K562 (cell line): ENCODE data around the gene MYO16. TPM values are rescaled to one million over a fixed set of nuclear protein-coding genes. Genes with fewer than 3 reads are reported as not detected.

Experiments
- ATAC-seq: fragments of 200-7000 bp; cut with Tn5 transposase; 3 replicates; pipeline ENCODE4 v1.9.1; 2020; ENCODE audit warnings: moderate library complexity
- BruUV-seq: library from RNA; stranded (reverse); fragments of 400-500 nt; replicated peaks from 2 replicates; lab custom pipeline; 2021; lab: Mats Ljungman, UMichigan
- CTCF ChIA-PET: fragments of 300-600 bp; formaldehyde crosslinking; extraction: SDS; loops from one replicate; lab custom pipeline; 2021; ENCODE audit warnings: low intra/inter-chr PET ratio; lab: Yijun Ruan, JAX
- POLR2A ChIA-PET: fragments of 300-600, 350-650 bp; sonication (Branson Sonifier 250); formaldehyde crosslinking; extraction: SDS; loops from one replicate; lab custom pipeline; 2021; ENCODE audit warnings: antibody characterized with exemption, inconsistent platforms; lab: Yijun Ruan, JAX
- DNase-seq, 4 experiments: peaks; one replicate each; pipeline versions ENCODE4 v3.0.0 to v3.0.0-alpha.2; 2011 to 2018; ENCODE audit warnings: low spot score in 3 of 4, mixed read lengths in 3 of 4; ENCODE audit errors: extremely low read depth in 1 of 4
- FAIRE-seq: peaks from 2 replicates; lab custom pipeline; 2011; peaks lifted over from hg19 to GRCh38; lab: Jason Lieb, UNC
- H2AFZ ChIP-seq: 2 replicates; pipeline ENCODE4 v1.6.0; 2011; ENCODE audit warnings: low read depth, low read length, control low read depth, inconsistent platforms
- H3K27ac ChIP-seq: fragments of 200-600 bp; 3 replicates; pipeline ENCODE4 v1.8.0; 2011; ENCODE audit warnings: low read depth, mild to moderate bottlenecking, control low read depth, inconsistent platforms, low read length, moderate library complexity, mixed read lengths; ENCODE audit errors: extremely low read depth
- H3K27me3 ChIP-seq, 2 experiments: fragments of 300-600 bp in 1 of 2; 2 replicates in 1 of 2; 3 replicates in 1 of 2; pipeline versions ENCODE4 v1.6.0 to v1.8.0; 2011; ENCODE audit warnings: inconsistent platforms in 2 of 2, low read length in 2 of 2, mild to moderate bottlenecking in 1 of 2, mixed read lengths in 1 of 2, moderate library complexity in 1 of 2; ENCODE audit not compliant: control insufficient read depth in 2 of 2, insufficient read depth in 2 of 2
- H3K36me3 ChIP-seq: fragments of 300-600 bp; 3 replicates; pipeline ENCODE4 v1.8.0; 2011; ENCODE audit warnings: mild to moderate bottlenecking, low read length, inconsistent platforms; ENCODE audit not compliant: control insufficient read depth, insufficient read depth
- H3K4me1 ChIP-seq, 2 experiments: fragments of 200-600 bp in 1 of 2; replicated peaks in 1 of 2; 2 replicates in 1 of 2; 3 replicates in 1 of 2; pipeline versions ENCODE4 v1.5.1 to v1.8.0; 2011; ENCODE audit warnings: inconsistent platforms in 2 of 2, low read length in 2 of 2, mild to moderate bottlenecking in 1 of 2, mixed read lengths in 1 of 2, moderate library complexity in 1 of 2; ENCODE audit not compliant: control insufficient read depth in 2 of 2, insufficient read depth in 2 of 2
- H3K4me2 ChIP-seq: 2 replicates; pipeline ENCODE4 v1.6.1; 2011; ENCODE audit warnings: low read length, control low read depth, inconsistent platforms, mixed read lengths; ENCODE audit not compliant: insufficient read depth
- H3K4me3 ChIP-seq: fragments of 200-600 bp; sonication (generic), shearing (Covaris generic); 2 replicates; pipeline ENCODE4 v1.5.1; 2016; ENCODE audit warnings: control low read depth, inconsistent platforms
- H3K79me2 ChIP-seq: fragments of 200-600 bp; 3 replicates; pipeline ENCODE4 v1.8.0; 2011; ENCODE audit warnings: low read length, inconsistent platforms; ENCODE audit not compliant: control insufficient read depth, insufficient read depth
- H3K9ac ChIP-seq, 2 experiments: 2 replicates each; pipeline versions ENCODE4 v1.6.0 to v1.6.1; 2011; ENCODE audit warnings: low read depth in 2 of 2, low read length in 2 of 2, control low read depth in 1 of 2, inconsistent platforms in 1 of 2, mild to moderate bottlenecking in 1 of 2, mixed read lengths in 1 of 2; ENCODE audit not compliant: insufficient read depth in 1 of 2
- H3K9me1 ChIP-seq: one replicate; pipeline ENCODE4 v1.6.0; 2011; ENCODE audit warnings: inconsistent platforms, mild to moderate bottlenecking, low read length, moderate library complexity; ENCODE audit not compliant: control insufficient read depth, insufficient read depth
- H3K9me3 ChIP-seq: replicated peaks from 2 replicates; pipeline ENCODE4 v1.5.1; 2011; ENCODE audit warnings: low read depth, low read length, inconsistent platforms; ENCODE audit not compliant: control insufficient read depth, insufficient read depth
- H4K20me1 ChIP-seq: replicated peaks from 2 replicates; pipeline ENCODE4 v1.6.1; 2011; ENCODE audit warnings: low read length, inconsistent platforms, mixed read lengths; ENCODE audit not compliant: control insufficient read depth, insufficient read depth
- FOXJ2 ChIP-seq: fragments of 200-800 bp; sonication (Bioruptor generic); IDR thresholded peaks from 2 replicates; pipeline ENCODE4 v1.6.1; 2016; ENCODE audit warnings: missing genetic modification characterization, missing compliant biosample characterization
- GTF2F1 ChIP-seq: IDR thresholded peaks from 2 replicates; pipeline ENCODE4 v1.6.1; 2011; ENCODE audit warnings: low read depth, low read length, improper control_type of control experiment
- NR0B1 ChIP-seq: fragments of 450-650 bp; IDR thresholded peaks from one replicate; pipeline ENCODE4 v1.6.1; 2018; ENCODE audit warnings: mild to moderate bottlenecking, moderate library complexity; ENCODE audit not compliant: partially characterized antibody
- PATZ1 ChIP-seq: fragments of 250-450 bp; sonication (Bioruptor Pico); IDR thresholded peaks from 2 replicates; pipeline ENCODE4 v1.5.0; 2020; ENCODE audit warnings: mild to moderate bottlenecking, borderline replicate concordance
- XRCC3 ChIP-seq: fragments of 450-650 bp; IDR thresholded peaks from 2 replicates; pipeline ENCODE4 v1.6.1; 2017; ENCODE audit warnings: mild to moderate bottlenecking, moderate library complexity
- ZNF384 ChIP-seq: IDR thresholded peaks from 2 replicates; pipeline ENCODE4 v1.6.1; 2012; ENCODE audit warnings: low read depth, low read length, improper control_type of control experiment
- WGBS: fragments of 100-300 bp; shearing (Covaris generic); methylation state at CpG from one replicate; pipeline ENCODE4 v1.1.6; 2016; ENCODE audit warnings: low coverage, mixed read lengths; ENCODE audit not compliant: insufficient coverage; ENCODE audit errors: missing lambda C conversion rate; 5-methylcytosine and 5-hydroxymethylcytosine counted together
- in situ Hi-C: fragments of 300-500 bp; cut with MboI; formaldehyde crosslinking; loops from 4 replicates; pipeline ENCODE4 v1.15.0; 2018; ENCODE audit warnings: inconsistent platforms, mixed read lengths
- intact Hi-C: fragments of 100-400 bp; cut with micrococcal nuclease; formaldehyde crosslinking; loops from 2 replicates; pipeline ENCODE4 v1.14.2; 2022
- polyA plus RNA-seq, 8 experiments: library from polyadenylated mRNA; depleted of rRNA in 4 of 8; stranded (reverse) in 5 of 8; unstranded in 3 of 8; fragments of >200 nt; fragmentation: Nextera tagmentation in 2 of 8; fragmentation: Illumina TruSeq in 1 of 8; extraction: Ambion mirVana in 2 of 8; extraction: Trizol in 1 of 8; gene quantifications; 2 replicates each; pipeline versions ENCODE4 v1.2.1 to v1.2.3, GENCODE V29; 2011 to 2014; ENCODE audit warnings: inconsistent platforms in 1 of 8, missing spikeins in 1 of 8
- total RNA-seq, 7 experiments: library from RNA; depleted of rRNA in 6 of 7; stranded (reverse); fragments of >200 nt in 6 of 7; fragmentation: Illumina TruSeq in 2 of 7; extraction: Trizol in 2 of 7; gene quantifications; 2 replicates each; pipeline versions ENCODE4 v1.2.1 to v1.2.3, GENCODE V29; 2011 to 2021; ENCODE audit warnings: low replicate concordance in 1 of 7
- TF ChIP-seq, protein P1 (sequence below), 2 experiments: fragments of 450-650 bp in 1 of 2; IDR thresholded peaks; 2 replicates each; pipeline ENCODE4 v1.6.1; 2011 to 2017; ENCODE audit warnings: low read depth in 2 of 2, antibody characterized with exemption in 1 of 2, borderline replicate concordance in 1 of 2, low read length in 1 of 2, mild to moderate bottlenecking in 1 of 2, mixed read lengths in 1 of 2; ENCODE audit not compliant: control insufficient read depth in 1 of 2
- TF ChIP-seq, protein P2 (sequence below): sonication (generic); formaldehyde crosslinking; IDR thresholded peaks from 2 replicates; pipeline ENCODE4 v1.8.0; 2022; ENCODE audit warnings: mild to moderate bottlenecking, missing genetic modification reagents
- TF ChIP-seq, protein P3 (sequence below), 2 experiments: IDR thresholded peaks; 2 replicates each; pipeline ENCODE4 v1.6.1; 2011; ENCODE audit warnings: borderline replicate concordance in 1 of 2, control low read depth in 1 of 2, low read depth in 1 of 2, low read length in 1 of 2, mild to moderate bottlenecking in 1 of 2, mixed read lengths in 1 of 2, moderate library complexity in 1 of 2; ENCODE audit not compliant: insufficient read depth in 1 of 2, insufficient read length in 1 of 2, poor library complexity in 1 of 2, severe bottlenecking in 1 of 2; ENCODE audit errors: extremely low read depth in 1 of 2

The MYO16 gene
- total and polyA plus RNA-seq, 9 of the 15 experiments (the other 6 are each of a cell fraction or from before 2014, with no cell fraction given), result 4.3 to 45.7 (median 12.1) TPM

GRCh38 chr13:109152941-109153340, 523.5 kb downstream of the MYO16 start:
- ChIA-PET POLR2A (no interaction called here), CTCF (no interaction called here)
- Histone ChIP-seq H3K27ac (no peak overlapping the region), H3K27me3 (no peaks in the 10 kb centered on the region), H4K20me1 (no peaks in the 10 kb centered on the region), H3K9ac (no peak overlapping the region), H3K9me1 (no peaks in the 10 kb centered on the region), H3K4me3 (no peak overlapping the region), H3K36me3 (no peaks in the 10 kb centered on the region), H3K4me2 (no peak overlapping the region), H3K9me3 (no peaks in the 10 kb centered on the region), H3K79me2 (no peaks in the 10 kb centered on the region), H2AFZ (no peak overlapping the region), H3K4me1 (no peaks in the 10 kb centered on the region)
- TF ChIP-seq, protein P1, sequence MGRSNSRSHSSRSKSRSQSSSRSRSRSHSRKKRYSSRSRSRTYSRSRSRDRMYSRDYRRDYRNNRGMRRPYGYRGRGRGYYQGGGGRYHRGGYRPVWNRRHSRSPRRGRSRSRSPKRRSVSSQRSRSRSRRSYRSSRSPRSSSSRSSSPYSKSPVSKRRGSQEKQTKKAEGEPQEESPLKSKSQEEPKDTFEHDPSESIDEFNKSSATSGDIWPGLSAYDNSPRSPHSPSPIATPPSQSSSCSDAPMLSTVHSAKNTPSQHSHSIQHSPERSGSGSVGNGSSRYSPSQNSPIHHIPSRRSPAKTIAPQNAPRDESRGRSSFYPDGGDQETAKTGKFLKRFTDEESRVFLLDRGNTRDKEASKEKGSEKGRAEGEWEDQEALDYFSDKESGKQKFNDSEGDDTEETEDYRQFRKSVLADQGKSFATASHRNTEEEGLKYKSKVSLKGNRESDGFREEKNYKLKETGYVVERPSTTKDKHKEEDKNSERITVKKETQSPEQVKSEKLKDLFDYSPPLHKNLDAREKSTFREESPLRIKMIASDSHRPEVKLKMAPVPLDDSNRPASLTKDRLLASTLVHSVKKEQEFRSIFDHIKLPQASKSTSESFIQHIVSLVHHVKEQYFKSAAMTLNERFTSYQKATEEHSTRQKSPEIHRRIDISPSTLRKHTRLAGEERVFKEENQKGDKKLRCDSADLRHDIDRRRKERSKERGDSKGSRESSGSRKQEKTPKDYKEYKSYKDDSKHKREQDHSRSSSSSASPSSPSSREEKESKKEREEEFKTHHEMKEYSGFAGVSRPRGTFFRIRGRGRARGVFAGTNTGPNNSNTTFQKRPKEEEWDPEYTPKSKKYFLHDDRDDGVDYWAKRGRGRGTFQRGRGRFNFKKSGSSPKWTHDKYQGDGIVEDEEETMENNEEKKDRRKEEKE (IDR thresholded peaks at IDR 0.05; ENCODE audit: borderline replicate concordance in 1 of 2, control insufficient read depth in 1 of 2, low read depth in 2 of 2, low read length in 1 of 2), result no peak
- no peak for TF ChIP-seq GTF2F1
- no peak for TF ChIP-seq PATZ1 (CRISPR knock-in tag)
- TF ChIP-seq, protein P2, sequence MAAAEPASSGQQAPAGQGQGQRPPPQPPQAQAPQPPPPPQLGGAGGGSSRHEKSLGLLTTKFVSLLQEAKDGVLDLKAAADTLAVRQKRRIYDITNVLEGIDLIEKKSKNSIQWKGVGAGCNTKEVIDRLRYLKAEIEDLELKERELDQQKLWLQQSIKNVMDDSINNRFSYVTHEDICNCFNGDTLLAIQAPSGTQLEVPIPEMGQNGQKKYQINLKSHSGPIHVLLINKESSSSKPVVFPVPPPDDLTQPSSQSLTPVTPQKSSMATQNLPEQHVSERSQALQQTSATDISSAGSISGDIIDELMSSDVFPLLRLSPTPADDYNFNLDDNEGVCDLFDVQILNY, result no peak
- no peak for TF ChIP-seq NR0B1
- TF ChIP-seq, protein P3, sequence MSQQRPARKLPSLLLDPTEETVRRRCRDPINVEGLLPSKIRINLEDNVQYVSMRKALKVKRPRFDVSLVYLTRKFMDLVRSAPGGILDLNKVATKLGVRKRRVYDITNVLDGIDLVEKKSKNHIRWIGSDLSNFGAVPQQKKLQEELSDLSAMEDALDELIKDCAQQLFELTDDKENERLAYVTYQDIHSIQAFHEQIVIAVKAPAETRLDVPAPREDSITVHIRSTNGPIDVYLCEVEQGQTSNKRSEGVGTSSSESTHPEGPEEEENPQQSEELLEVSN (IDR thresholded peaks at IDR 0.05; ENCODE audit: borderline replicate concordance in 1 of 2, extremely low read depth in 1 of 2, insufficient read depth in 1 of 2, insufficient read length in 1 of 2, low read depth in 1 of 2, low read length in 1 of 2, poor library complexity in 1 of 2, severe bottlenecking in 1 of 2), result no peak
- no peak for TF ChIP-seq ZNF384
- TF ChIP-seq XRCC3, result no peak
- TF ChIP-seq FOXJ2 (tag), result no peak
- DNase-seq (no peak), FAIRE-seq (no peak), ATAC-seq (no peak)
- intact Hi-C loops (no loop called here), in situ Hi-C loops (no loop called here)
- BruUV-seq, result no TSS peak
- WGBS, result 61% methylated on average over 10 of the region's 10 CpGs
